ENCODE measurements around the gene B3GNT7.

B3GNT7 gene

GRCh38 chr2:231396058-231396821, 730 bp downstream of the B3GNT7 start:
- TF ChIP-seq EZH2phosphoT487 (IDR thresholded peaks at IDR 0.05; ENCODE audit: borderline replicate concordance) (no peak), CTCF (conservative IDR thresholded peaks at IDR 0.05; ENCODE audit: low read length) (no peak)
- Histone ChIP-seq H3K9ac (ENCODE audit: low read depth, low read length, poor library complexity, severe bottlenecking) (no peak overlapping the region), H3K36me3 (ENCODE audit: insufficient read depth, low read length) (no peaks in the 10 kb centered on the region), H3K27me3 (ENCODE audit: insufficient read depth, low read length, poor library complexity, severe bottlenecking) (no peaks in the 10 kb centered on the region), H3K9me3 (ENCODE audit: insufficient read depth, low read depth, low read length) (no peaks in the 10 kb centered on the region), H2AFZ (ENCODE audit: low read length) (no peak overlapping the region), H3K9me2 (replicated peaks; ENCODE audit: low read depth, low read length) (no peaks in the 10 kb centered on the region), H3F3A (ENCODE audit: low read depth) (no peaks in the 10 kb centered on the region), H3K79me2 (ENCODE audit: insufficient read depth, low read length) (peaks cover 3% of the 10 kb centered on the region; the same call in 1 of the 2 replicates), H3K4me1 (ENCODE audit: insufficient read depth, low read length, poor library complexity, severe bottlenecking) (peaks cover 50% of the 10 kb centered on the region), H3K4me3 (ENCODE audit: low read length, poor library complexity, severe bottlenecking) (no peak overlapping the region), H3K4me2 (ENCODE audit: low read depth, low read length, poor library complexity, severe bottlenecking) (no peak overlapping the region), H4K20me1 (ENCODE audit: insufficient read depth, low read length, poor library complexity, severe bottlenecking) (no peaks in the 10 kb centered on the region)

GRCh38 chr2:231397011-231397927, 1.8 kb downstream of the B3GNT7 start:
- Histone ChIP-seq H4K20me1 (ENCODE audit: insufficient read depth, low read length, poor library complexity, severe bottlenecking) (no peaks in the 10 kb centered on the region), H3K9me3 (ENCODE audit: insufficient read depth, low read depth, low read length) (no peaks in the 10 kb centered on the region), H3K79me2 (ENCODE audit: insufficient read depth, low read length) (peaks cover 3% of the 10 kb centered on the region; the same call in 1 of the 2 replicates), H3K9ac (ENCODE audit: low read depth, low read length, poor library complexity, severe bottlenecking) (no peak overlapping the region), H3K4me2 (ENCODE audit: low read depth, low read length, poor library complexity, severe bottlenecking) (no peak overlapping the region), H3K4me3 (ENCODE audit: low read length, poor library complexity, severe bottlenecking) (no peak overlapping the region), H3F3A (ENCODE audit: low read depth) (no peaks in the 10 kb centered on the region), H3K4me1 (ENCODE audit: insufficient read depth, low read length, poor library complexity, severe bottlenecking) (peaks cover 41% of the 10 kb centered on the region), H3K36me3 (ENCODE audit: insufficient read depth, low read length) (no peaks in the 10 kb centered on the region), H3K9me2 (replicated peaks; ENCODE audit: low read depth, low read length) (no peaks in the 10 kb centered on the region), H2AFZ (ENCODE audit: low read length) (no peak overlapping the region), H3K27me3 (ENCODE audit: insufficient read depth, low read length, poor library complexity, severe bottlenecking) (no peaks in the 10 kb centered on the region)
- TF ChIP-seq EZH2phosphoT487 (IDR thresholded peaks at IDR 0.05; ENCODE audit: borderline replicate concordance) (no peak), CTCF (conservative IDR thresholded peaks at IDR 0.05; ENCODE audit: low read length) (no peak)

- Histone ChIP-seq H3K36me3 (ENCODE audit: insufficient read depth, low read length) (no peaks in the 10 kb centered on the region), H3K27me3 (ENCODE audit: insufficient read depth, low read length, poor library complexity, severe bottlenecking) (no peaks in the 10 kb centered on the region), H2AFZ (ENCODE audit: low read length) (no peak overlapping the region), H3K9me3 (ENCODE audit: insufficient read depth, low read depth, low read length) (no peaks in the 10 kb centered on the region), H3K4me1 (ENCODE audit: insufficient read depth, low read length, poor library complexity, severe bottlenecking) (peaks cover 34% of the 10 kb centered on the region), H3K4me2 (ENCODE audit: low read depth, low read length, poor library complexity, severe bottlenecking) (no peak overlapping the region), H3K9me2 (replicated peaks; ENCODE audit: low read depth, low read length) (no peaks in the 10 kb centered on the region), H3K9ac (ENCODE audit: low read depth, low read length, poor library complexity, severe bottlenecking) (no peak overlapping the region), H4K20me1 (ENCODE audit: insufficient read depth, low read length, poor library complexity, severe bottlenecking) (no peaks in the 10 kb centered on the region), H3F3A (ENCODE audit: low read depth) (no peaks in the 10 kb centered on the region), H3K79me2 (ENCODE audit: insufficient read depth, low read length) (peaks cover 3% of the 10 kb centered on the region; the same call in 1 of the 2 replicates), H3K4me3 (ENCODE audit: low read length, poor library complexity, severe bottlenecking) (no peak overlapping the region)
- TF ChIP-seq EZH2phosphoT487 (IDR thresholded peaks at IDR 0.05; ENCODE audit: borderline replicate concordance) (no peak), CTCF (conservative IDR thresholded peaks at IDR 0.05; ENCODE audit: low read length) (no peak)
Observed at GRCh38 chr2:231397928-231398294, 2.4 kb downstream of the B3GNT7 start.

Measured in Loucy (cell line).